Stimulated activated CD4-positive, alpha-beta T cell treated with anti-CD3 and anti-CD28 coated beads, Interleukin-2, amount 100 ng/mL, for 4 hours (primary cell): ENCODE results near the gene UNC13B.
"Not testable (repeated sequence)": the region's sequence is repeated elsewhere in the genome, so short reads cannot be mapped to it uniquely, and the experiment has no call there.

ENCODE experiments used
- DNase-seq: peaks from one replicate; pipeline ENCODE4 v3.0.0-alpha.2; 2020; ENCODE audit warnings: low read depth

Gene UNC13B

DNA sequence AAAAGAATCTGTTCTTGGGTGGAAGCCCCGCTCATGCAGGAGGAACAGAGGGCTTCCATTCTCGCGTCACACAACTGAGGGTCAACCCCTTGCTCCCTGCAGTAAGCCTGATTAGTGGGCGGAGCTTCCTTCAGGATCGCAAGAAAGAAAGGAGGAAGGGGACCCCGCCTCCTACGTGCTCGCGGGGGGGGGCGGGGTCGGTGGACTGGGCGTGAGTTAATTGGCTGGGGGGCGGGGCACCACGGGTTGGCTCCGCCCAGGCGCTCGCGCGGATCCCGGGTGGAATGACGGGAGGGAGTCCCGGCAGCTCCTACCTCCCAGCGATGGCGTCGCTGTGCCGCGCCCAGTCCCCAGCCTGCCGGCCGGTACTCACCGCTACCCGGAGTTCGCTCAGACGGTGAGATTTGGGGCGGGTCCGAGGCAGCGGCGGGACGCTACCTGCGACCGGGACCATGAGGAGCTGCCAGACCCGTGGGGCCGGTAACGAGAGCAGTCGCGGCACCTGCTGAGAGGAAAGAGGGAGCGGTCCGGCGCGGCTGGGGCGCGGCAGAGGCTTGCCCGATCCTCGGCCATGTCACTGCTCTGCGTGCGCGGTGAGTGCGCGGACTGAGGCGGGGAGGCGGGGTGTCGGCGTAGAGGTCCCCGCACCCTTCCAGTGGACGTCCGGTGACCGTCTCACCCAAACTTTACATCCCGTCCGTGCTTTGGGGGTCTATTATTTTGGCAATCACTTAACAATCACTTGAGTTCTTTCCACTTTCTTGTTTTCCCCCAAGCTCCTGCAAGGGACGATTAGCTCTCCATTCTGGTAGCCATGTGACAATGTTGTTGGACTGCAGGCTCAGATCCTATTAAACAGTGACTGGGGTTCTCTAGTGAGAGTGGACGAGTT, at the start of gene UNC13B:
UNC13B (plus strand) TSS at position 297 of the 892 bp plus-strand sequence; CDS start at position 572, 275 bp downstream.
- DNase-seq: peak; percentile 71

DNA sequence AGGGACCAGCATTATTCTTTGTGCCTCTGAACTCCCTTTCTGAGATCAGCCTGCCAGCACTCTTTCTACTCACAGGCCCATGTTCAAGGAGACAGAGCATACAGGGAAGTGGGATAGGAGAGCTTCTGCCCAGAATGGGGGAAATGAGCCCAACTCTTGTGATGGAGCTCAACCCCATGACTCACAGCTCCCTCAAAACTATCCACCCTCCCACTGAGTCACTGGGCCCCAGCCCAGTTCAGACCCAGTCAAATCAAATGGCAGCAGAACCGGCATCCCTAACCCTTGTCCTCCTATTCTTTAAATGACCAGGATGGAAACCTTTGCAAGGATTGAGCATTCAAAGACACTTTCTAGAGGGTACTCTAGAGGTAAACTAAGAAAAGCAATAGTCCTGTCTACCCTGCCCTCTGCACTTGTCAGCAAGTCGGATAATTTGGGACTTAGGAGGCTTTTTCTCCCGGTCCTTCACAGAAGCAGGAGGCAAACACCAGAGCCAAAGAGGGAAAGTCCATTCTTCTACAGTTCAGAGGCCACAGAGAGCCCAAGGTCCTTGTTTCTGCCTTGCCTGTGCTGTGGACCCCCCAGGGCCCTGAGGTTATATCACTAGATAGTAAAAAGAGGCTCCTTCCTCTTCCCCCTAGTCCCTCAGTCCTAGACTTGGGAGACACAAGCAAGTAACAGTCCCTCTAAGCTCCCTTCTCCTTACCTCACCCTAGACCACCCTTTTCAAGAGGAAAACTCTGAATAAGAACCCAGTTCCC, 49.4 kb upstream of the UNC13B start:
- no peak for DNase-seq

DNA sequence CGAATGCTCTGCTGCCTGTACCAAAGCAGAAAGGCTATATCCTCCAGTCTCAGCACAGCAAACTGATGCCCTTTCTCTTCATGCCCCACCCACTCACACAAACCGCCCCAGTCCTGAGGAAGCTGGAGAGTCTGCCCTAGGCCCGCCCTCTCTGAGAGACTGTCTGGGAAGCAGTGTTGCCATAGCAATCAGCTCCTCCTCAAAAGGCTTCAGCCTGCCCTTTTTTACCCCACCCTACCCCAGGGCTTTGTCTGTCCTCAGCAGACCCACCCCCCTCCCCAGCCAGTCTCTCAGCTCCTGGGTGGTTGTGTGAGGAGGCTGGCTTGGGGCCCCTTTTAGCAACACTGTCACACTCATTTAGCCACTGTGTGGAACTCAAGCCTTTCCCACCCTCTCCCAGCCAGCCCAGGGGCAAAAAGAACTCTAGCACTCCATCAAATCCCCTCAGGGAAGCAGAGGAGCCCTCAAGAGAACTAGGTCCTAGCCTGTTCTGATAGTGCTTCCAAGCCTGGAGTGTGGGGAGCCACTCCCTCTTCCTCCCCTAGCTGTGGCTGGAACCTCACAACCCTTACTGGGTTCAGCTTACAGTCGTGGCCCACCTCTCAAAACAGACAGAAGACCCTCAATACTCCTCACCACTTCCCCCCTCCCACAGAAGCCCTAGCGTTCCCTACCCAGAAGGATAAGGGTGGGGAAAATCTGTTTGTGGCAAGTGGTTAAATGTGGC, 47.5 kb upstream of the UNC13B start:
- DNase-seq: peak; percentile 49

DNA sequence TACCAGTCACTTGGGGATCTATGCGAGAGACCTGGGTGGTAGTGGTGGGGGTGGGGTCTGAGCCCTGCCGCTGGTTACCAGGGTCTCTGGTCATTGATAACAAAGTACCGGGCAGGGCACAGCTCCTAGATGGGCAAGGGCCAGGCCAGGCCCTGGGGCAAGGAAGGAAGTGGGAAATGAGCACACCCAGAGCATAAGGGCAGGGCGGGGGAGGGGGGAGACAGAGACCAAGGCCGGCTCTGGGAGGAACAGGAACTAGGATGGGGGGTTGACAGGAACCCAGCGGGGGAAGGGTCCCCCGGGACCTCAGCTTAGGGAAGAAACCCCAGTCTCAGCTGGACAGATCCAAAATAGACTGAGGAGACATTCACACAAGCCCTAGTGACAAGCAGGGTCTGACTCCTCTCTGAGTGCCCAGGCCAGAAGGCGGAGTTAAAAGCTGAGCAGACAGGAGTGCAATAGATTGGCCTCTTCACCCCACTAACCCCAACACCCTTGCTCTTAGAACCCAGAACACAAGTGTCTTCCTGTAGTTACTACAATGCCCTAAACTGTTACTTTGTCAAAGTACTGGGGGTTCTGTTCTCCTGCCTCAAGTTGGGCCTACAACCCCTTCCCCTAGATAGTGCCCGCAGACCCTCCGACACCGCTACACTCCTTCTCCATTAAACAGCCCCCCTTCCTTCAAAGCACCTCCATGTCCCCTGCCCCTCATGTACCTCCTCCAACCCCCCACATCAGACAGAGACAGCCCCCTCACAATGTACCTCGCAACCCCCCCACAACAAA, 46.8 kb upstream of the UNC13B start:
- no peak for DNase-seq

DNA sequence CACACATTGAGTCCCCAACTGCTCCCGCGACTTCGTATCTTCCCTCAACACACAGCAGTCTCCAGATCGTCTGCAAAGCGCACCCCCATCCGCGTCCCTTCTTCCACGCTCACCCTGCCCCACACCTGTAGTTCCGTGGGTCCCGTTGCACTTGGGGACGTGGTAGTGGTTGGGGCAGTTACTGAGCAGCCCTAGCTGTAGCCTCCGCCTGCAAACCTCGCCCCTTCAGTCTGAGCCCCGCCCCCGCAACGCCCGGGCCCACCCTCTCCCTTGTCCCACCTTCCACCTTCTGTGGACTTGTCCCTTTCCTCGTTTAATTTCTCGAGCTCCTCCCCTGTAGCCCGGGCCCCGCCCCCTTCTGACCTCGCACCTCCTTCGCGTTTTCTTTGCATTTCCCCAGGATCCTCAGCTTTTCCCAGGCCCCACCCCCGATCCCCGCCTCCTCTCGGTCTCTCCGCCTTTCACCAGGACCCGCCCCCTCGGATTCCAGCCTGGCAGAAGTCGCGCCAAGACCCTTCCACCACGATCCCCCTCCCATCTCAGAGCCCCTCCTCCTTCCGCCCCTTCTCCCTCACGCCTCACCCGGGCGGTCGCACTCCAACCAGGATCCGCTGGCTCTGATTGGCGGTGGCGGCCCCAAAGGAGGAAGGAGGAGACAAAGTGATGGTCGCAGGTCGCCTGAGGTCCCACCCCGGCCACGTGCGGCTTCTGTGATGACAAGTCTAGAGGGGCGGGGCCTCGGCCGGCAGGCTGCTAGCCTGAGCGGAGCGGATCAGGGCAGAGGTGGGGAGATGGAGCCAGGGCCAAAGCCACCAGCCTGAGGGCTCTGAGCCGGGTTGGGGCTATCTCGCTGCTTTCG, 45.9 kb upstream of the UNC13B start, which contains the start of gene ATOSB:
ATOSB (minus strand) TSS at position 183 of the 859 bp plus-strand sequence. CDS start 7,588 bp downstream, outside the sequence.
- peak; percentile 84 for DNase-seq

DNA sequence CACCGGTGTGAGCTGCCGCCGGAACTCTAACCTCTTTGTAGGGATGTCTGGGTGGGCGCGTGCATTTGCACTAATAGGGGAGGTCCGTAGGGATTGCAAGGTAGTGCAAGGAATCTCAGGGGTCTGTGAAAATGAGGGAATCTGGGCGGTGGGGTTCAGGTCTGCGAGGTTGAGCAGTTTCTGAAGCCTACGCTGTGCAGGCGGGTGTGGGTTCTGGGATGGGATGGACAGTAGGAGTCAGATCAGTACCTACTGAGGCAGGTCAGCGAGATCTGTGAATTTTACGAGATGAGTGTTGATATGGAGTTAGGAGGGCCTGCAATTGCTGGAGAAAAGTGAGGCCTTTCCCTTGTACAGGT, 45.3 kb upstream of the UNC13B start:
- DNase-seq: no peak

DNA sequence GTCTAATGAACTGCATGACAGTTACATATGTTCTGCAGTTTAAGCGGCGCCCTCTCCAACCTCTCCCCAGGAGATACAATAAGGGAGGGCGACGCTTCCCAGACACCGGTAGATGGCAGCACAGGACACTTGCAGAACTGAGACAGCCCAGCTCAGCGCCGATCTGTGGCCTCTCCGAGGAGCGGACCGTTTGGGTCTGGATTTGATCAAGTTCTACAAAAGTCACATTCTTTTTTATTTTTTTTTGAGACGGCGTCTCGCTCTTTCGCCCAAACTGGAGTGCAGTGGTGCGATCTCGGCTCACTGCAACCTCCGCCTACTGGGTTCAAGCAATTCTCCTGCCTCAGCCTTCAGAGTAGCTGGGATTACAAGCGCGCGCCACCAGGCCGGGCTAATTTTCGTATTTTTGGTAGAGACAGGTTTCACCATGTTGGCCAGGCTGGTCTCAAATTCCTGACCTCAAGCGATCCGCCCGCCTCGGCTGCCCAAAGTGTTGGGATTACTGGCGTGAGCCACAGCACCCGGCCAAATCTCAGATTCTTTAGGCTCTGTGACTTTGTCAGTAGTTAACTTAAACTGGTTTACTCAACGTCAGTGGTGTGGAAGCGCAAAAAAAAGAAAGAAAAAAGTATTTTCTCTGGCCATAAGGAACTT, 44.8 kb upstream of the UNC13B start:
- peak; percentile 85 for DNase-seq

DNA sequence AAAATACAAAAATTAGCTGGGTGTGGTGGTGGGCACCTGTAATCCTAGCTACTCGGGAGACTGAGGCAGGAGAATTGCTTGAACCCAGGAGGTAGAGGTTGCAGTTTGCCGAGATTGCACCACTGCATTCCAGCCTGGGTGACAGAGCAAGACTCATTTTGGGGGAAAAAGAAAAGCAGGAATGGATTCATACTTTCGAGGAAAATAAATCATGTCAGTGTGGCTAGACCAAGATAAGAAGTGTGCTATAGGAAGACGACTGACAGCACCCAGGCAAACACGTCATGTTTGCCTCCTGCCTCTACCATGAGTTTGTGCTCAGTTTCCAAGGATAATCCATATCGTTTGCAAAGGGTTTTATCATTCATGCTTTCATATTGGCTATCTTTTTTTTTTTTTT, 26.9 kb upstream of the UNC13B start:
- DNase-seq: no peak

DNA sequence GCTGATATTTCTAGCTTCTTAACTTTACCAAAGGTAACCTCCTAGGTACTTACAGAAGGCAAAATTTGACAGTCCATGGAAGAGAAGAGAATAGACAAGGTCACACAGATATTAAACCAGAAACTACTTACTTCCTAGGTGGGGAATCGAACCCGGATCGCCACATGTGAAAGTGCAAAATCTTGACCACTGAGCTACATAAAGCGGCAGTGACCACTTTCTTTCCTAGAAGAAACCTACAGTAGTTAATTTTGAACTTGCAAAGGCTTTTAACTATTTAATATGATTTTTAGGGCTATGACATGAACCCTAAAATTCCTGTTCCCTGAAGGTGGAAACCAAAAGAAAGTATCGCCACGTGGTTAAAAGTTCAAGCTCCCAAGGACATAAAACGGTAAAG, 25.8 kb upstream of the UNC13B start:
- DNase-seq: no peak

DNA sequence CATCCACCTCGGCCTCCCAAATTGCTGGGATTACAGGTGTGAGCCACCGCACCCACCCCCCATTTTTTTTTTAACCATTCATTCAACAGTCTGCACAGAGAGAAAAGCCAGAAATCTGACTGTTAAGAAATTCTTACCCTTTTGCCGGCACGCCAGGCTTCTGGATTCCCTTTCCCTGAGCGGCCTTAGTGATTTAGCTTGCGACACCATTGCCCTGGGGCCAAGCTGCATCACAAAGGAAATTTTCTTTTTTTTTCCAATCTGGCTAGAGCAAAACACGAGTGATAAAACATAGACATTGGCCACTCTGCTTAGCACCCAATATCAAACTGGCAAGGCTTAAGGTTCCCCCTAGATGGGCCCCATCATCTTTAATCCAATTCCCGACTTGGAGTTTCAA, 24.9 kb upstream of the UNC13B start:
- DNase-seq: no peak

DNA sequence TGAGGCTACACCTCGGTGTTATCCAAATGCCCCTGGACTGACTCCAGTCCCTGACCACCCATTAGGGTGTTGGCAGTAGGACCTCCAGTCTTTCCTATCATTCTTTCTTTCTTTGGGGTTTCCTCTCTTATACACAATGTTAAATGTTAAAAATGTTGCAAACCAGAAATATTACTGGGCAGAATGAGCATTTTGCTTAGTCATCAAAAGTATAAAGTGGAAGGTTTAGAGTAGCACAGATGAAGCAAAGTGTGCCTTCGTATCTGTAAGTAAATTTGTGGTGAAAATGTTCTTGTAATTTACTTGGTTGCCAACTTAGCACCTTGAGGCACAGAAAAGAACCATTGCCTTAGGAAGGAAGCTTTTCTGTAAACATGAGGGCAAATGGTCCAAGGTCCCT, 21.7 kb upstream of the UNC13B start:
- DNase-seq: no peak

DNA sequence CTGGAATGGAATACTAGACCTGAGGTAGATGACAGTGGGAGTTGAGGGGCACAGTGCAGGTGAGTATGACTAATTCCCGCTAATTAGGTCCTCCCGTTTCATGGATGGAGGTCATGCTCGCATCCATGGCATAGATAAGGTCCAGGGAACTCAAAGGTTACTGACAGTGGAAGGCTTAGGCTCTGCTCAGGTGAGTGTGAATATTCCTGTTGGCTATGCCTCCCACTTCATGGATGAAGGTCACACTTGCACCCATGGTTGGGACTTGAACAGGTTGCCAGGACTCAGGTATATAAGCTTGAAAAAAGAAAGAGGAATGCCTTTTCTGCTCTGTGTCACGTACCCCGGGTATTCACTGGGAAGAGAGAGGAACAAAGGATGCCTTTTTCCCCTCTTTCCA, 19.8 kb upstream of the UNC13B start:
- DNase-seq: no peak

DNA sequence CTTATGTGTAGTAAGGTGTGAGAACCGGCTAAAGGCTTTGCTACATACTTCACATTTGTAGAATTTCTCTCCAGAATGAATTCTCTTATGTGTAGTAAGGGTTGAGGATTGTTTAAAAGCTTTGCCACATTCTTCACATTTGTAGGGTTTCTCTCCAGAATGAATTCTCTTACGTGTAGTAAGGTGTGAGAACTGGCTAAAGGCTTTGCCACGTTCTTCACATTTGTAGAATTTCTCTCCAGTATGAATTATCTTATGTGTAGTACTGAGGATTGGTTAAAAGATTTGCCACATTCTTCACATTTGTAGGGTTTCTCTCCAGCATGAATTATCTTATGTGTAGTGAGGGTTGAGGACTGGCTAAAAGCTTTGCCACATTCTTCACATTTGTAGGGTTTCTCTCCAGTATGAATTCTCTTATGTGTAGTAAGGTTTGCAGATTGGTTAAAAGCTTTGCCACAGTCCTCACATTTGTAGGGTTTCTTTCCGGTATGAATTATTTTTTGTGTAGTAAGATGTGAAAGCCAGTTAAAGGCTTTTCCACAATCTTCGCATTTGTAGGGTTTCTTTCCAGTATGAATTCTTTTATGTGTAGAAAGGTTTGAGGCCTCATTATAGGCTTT, 13.8 kb upstream of the UNC13B start:
- DNase-seq: not testable (repeated sequence)

DNA sequence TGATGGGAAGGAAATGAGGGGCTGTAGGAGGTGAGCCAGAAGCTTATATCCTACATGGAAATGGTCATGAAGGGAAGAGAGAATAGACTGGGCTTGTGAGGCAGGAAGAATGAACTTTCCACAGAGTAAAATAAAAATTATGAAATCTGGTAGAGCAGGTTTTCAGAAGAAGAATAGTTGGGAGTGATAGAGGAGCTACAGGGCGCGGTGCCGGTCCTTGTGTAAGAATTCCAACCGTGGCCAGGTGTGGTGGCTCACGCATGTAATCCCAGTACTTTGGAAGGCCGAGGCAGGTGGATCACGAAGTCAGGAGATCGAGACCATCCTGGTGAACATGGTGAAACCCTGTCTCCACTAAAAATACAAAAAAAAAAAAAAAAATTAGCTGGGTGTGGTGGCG, 8.9 kb upstream of the UNC13B start:
- DNase-seq: no peak

DNA sequence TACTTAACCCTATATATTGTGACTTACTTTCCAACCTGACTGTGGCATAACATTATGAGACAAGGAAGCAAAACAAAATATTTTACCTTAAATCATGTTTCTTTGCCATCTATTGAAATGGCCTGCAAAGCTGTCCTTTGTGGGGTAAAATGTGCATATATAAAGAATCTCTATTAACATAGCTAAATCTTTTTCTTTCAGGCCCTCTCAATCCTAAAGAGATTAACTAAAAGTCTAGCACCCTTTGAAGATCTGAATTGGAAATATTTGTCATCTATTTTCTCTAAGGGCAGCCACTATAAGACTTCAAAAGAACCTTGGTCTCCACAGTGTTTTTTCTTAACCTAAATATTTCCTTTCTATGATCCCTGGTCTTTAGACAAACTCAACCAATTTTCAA, 5.0 kb upstream of the UNC13B start:
- no peak for DNase-seq

DNA sequence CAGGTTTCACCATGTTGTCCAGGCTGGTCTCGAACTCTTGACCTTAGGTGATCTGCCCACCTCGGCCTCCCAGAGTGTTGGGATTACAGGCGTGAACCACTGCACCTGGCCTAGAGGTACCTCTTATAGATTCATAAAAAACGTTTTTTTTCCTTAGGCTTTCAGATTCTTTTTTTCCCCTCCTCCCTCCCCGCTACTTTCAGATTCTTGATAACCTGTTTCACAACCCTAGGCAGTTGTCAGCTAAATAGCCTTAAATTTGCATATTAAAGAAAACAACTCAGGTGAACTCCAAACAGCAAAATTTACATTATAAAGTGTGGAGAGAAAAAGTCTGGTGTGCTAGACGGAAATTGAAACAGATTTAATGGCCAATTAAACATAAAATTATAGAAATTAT, 4.0 kb upstream of the UNC13B start:
- not testable (repeated sequence) for DNase-seq

DNA sequence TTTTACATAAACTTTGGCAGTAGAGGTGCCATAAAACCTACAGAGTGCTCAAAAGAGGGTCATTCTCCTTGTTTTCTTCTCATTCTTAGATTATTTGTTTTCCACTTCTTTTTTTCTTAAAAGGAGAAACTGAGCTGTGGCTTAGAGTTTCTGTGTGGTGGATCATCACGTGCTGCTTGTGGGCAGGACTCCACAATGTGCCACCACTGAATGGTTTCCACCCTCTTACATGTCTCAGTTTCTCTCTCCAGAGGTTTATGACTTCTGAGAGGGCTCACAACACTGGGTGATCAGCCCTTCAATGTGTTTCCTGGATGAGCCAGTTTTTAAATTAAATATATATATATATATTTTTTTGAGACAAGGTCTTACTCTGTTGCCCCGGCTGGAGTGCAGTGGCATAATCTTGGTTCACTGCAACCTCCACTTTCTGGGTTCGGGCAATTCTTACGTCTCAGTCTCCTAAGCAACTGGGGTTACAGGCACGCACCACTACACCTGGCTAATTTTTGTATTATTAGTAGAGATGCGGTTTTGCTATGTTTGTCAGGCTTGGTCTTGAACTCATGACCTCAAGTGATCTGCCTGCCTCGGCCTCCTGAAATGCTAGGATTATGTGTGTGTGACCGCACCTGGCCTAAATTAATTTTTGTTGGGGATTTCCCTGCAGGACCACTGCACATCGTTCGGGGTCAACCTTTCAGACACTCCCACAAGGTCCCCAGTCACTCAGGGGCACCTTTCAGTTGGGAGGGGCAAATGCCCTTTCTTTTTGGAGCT, 3.1 kb upstream of the UNC13B start:
- DNase-seq: no peak

DNA sequence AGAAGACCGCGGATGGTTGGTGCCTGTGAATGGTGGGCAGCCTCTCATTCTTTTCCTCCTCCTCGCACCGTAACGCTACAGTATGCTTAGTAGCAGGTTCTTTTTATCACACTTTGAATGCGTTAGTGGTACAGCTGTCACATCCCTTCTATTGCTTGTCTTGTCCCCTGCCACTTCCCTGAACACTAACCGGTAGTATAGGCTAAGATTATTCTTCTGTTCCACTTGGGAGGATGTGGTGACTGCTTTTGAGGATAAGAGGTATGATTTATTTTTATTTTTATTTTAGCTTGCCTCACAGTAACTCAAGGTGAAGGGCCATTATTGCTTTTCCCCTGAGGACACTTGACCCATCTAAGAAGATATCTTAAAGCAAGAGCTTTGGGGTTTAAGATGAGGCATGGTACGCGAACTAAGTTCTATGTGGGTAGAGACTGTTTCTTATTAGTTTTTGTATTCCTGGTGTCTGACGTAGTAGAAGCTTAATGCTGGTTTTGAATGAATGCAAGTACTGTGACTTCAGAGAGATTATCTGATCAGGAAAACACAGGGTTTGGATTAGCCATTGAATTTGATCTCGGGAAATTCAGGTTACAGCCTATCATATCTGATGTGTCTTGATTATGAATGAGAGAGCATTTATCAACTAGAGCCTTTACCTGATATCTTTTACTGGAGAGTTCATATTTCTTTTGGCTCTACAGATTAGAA, 951 bp downstream of the UNC13B start:
- no peak for DNase-seq
